GM20000 (cell line): ENCODE results near the gene WFS1.

Experiments
- DNase-seq: peaks from one replicate; pipeline ENCODE4 v3.0.0; 2012; ENCODE audit warnings: low spot score
- TF ChIP-seq, protein P1 (sequence below): IDR thresholded peaks from 2 replicates; pipeline ENCODE4 v1.5.1; 2012; ENCODE audit warnings: mild to moderate bottlenecking, control low read depth; ENCODE audit errors: extremely low read depth, missing control alignments

The WFS1 gene

DNA sequence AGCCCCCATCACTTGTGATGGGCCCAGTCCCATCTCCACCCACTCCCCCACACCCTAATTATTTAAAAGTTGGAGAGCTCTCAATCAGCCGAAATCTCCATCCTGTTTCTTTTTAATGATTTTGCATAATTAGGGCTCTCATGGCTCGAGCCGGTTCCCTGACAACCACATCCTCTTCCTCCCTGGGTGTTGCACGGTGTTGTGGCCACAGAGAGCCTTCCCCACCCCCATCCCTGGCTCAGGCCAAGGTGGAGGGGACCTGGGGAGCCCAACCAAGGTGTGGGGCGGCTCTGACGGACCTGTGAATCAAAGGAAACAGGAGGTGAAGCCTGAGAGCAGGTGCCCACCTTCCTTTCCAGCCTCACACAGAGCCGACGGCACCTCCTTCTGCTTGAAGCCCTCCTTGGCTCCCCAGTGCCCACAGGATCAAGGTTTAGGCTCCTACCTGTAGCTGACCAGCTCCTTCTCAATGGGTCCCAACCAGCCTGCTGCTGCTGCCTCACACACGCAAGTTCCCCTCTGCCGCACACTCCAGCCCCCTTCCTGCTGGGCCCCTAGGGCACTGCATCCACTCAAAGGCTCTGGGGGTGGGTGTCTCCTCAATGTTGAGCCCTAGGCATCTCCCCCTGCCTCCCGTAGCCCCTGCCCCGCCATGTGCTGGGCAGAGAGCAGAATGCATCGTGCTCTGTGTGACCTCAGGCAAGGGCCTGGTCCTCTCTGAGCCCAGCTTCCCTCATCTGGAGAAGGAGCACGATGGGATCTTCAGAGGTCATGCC lies 68.7 kb downstream of the WFS1 start:
- TF ChIP-seq, protein P1, sequence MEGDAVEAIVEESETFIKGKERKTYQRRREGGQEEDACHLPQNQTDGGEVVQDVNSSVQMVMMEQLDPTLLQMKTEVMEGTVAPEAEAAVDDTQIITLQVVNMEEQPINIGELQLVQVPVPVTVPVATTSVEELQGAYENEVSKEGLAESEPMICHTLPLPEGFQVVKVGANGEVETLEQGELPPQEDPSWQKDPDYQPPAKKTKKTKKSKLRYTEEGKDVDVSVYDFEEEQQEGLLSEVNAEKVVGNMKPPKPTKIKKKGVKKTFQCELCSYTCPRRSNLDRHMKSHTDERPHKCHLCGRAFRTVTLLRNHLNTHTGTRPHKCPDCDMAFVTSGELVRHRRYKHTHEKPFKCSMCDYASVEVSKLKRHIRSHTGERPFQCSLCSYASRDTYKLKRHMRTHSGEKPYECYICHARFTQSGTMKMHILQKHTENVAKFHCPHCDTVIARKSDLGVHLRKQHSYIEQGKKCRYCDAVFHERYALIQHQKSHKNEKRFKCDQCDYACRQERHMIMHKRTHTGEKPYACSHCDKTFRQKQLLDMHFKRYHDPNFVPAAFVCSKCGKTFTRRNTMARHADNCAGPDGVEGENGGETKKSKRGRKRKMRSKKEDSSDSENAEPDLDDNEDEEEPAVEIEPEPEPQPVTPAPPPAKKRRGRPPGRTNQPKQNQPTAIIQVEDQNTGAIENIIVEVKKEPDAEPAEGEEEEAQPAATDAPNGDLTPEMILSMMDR: no peak
- no peak for DNase-seq

DNA sequence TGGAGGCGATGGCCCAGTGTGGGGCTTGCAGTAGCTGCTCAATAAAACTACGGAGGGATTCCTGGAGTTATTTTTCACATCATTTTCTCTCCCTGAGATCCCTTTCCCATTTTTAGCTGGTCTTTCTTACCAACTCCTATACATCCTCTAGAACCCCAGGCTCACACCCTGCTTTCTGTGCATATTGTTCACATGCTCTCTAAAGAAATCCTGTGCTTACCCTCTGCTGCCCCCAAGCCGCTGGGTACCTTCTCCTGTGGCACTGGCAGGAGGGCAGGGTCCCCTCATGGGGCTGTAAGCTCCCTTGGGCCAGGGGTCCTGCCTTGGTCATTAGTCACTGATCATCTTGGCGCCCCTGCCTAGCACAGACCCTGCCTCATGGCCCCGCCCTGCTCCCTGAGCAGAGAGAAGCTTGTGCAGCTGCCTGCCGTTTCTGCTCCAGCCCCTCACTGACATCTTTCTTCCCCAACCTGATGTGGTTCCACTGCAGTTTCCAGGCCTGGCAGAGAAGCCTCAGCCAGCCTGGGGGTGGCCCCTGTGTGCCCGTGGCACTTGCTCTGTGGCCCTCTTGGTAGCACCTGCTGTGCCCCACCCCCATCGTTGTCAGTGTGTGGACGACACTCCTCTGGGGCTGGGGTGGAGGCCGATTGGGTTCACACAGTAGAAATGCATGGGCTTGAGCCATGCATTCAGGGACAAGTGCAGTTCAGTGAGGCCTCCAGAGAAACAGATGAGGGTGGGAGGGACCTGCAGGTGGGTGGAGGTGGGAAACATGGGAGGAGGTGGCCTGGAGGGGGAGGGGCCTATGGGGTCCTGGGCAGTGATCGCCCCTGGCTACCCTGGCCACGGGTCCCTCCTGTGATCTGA lies 69.5 kb downstream of the WFS1 start:
- TF ChIP-seq, protein P1: no peak
- DNase-seq: no peak

DNA sequence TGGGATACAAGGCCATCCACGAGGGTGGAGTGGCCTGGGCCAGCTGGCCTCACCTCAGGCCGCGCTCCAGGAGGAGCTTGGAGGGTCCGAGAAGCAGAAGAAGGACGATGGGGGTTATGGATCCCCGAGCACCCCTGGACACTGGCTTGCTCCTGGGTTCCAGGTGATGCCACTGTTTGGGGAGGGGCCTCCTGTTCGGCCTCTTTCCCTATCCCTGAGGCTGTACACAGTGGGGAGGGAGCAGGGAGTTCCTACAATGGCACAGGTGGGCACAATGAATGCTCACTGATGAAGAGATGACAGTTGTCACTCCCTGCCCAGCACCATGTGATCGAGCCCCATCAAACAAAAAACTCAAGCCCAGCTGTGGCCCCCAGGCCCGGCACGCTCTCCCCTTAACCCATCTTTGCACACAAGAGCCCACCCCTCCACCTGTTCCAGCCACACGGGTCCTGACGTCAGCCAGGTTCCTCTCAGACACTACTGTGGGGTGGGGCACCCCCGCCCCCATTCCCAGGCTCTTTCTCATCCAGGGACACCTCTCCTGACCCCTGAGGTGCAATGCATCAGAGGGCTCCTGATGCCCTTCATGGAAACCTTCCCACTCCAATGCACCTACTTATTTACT lies 70.3 kb downstream of the WFS1 start:
- TF ChIP-seq, protein P1: no peak
- DNase-seq: no peak

DNA sequence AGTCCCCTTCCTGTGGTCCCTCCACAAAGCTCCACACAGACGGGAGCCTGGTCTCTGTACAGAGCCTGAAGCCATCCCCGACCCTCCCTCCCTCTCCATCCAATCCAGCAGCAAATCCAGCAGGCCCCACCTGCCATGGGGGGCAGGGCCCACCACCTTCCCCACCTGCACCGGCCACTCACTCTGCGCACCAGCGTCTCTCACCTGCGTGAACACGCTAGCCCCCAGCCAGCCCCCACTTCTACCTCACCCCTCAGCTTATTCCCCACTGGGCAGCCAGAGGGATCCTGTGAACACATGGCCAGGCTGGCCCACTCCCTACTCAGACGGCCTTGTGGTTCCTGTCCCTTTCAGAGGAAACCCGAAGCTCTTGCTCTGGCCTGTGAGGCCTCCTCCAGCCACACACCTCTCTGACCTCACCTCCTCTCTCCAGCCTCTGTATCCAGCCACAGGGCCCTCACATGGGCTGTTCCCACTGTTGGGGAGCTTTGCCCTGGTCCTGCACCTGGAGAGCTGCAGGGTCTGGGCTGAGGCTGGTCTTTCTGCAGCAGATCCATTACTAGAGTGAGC lies 70.9 kb downstream of the WFS1 start:
- TF ChIP-seq, protein P1: no peak

DNA sequence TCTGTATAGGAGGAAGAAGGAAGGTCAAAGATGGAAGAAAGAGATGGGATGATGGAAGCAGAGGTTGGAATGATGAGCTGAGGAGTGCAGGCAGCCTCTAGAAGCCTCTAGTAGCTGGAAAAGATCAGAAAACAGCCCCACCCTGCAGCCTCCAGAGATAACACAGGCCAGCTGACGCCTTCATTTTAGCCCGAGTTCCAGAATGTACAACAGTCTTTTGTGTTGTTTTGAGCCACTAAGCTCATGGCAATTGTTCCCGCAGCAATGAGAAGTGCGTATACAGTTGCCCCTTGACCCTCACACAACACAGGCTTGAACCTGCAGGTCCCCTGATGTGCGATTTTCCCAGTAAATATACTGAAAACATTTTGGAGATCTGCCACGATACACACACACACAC lies 72.0 kb downstream of the WFS1 start:
- no peak for DNase-seq
- TF ChIP-seq, protein P1: no peak

More for the DNA sequence above, 70.9 kb downstream of the WFS1 start:
- no peak for DNase-seq

DNA sequence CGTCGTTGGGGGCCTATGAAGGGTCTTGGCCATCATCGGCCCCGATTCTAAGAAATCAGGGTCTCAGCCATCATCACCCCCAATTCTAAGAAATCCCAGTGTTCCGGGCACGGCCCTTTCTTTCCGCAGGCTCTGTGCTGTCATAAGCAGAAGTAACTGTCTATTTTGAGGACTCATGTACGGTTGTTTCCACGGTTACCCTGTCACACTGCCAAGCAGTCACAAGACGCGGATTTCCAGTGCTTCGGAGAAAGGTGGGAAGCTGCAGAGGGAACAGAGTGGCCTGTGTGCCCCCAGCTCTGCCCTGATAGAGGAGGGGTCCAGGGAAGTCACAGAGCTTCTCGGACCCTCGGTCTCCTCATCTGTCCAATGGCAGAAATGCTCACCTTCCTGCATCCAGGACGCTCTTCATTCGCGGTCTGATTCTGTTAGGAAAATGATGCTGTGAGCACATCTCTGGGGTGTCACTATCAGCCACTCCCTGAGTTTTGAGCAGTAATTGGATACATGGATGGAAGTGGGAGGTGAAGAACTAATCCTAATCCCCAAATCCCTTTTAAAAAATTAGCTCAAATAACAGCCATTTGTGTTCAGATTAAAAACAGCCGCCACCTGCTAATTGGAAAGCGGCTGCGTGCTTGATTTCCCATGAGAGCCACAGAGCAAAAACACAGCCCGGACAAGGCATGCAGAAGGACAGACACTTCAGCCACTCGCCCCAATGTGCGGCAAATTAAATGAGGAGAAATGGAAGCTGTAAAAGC lies 73.1 kb downstream of the WFS1 start:
- DNase-seq: no peak

More for the DNA sequence above, 73.1 kb downstream of the WFS1 start:
- TF ChIP-seq, protein P1: no peak
